Uterine smooth muscle cell (primary cell): ENCODE measurements around the gene XPA. TPM values are rescaled to one million over a fixed set of nuclear protein-coding genes. Genes with fewer than 3 reads are reported as not detected.

Experiments
- total RNA-seq: library from RNA; depleted of rRNA; stranded (reverse); fragments of >200 nt; gene quantifications from 2 replicates; pipeline ENCODE4 v1.2.3, GENCODE V29; 2014

Gene XPA
- 6.1 and 6.6 TPM in 2 replicates for total RNA-seq

GRCh38 chr9:97696803-97697601 is at the start of gene XPA:
Gene XPA (minus strand): TSS chr9:97697340. CDS start chr9:97697292, 48 bp downstream.

GRCh38 chr9:97632985-97633858 is 63.9 kb downstream of the XPA start, which contains the start of the genes NCBP1 and TSTD2:
Gene NCBP1 (plus strand): TSS chr9:97633821. CDS start chr9:97633882, 61 bp downstream.
Gene TSTD2 (minus strand): TSS chr9:97633368. CDS start chr9:97627562, 5,806 bp downstream.

Other genes with a start within 250 kb of the XPA start
- gene TMOD1, start 195.7 kb downstream of the XPA start, total RNA-seq: 0.44 and 0.87 TPM in 2 replicates
- 15.1 and 19.5 TPM in 2 replicates for gene TSTD2, start 64.0 kb downstream of the XPA start, total RNA-seq
- gene NCBP1, start 63.5 kb downstream of the XPA start, total RNA-seq: 51.7 and 56.9 TPM in 2 replicates
- gene FOXE1, start 155.9 kb upstream of the XPA start, total RNA-seq: not detected in 2 replicates
- 16.5 and 18.8 TPM in 2 replicates for gene TRMO, start 225.2 kb upstream of the XPA start, total RNA-seq
- gene HEMGN, start 240.8 kb upstream of the XPA start, total RNA-seq: not detected in 2 replicates